Keratinocyte (primary cell): Measurements from ENCODE around the gene SELPLG. TPM values are rescaled to one million over a fixed set of nuclear protein-coding genes. Genes with fewer than 3 reads are reported as not detected.

Experiments used
- DNase-seq: peaks from one replicate; pipeline ENCODE4 v3.0.0-alpha.2; 2011; ENCODE audit warnings: low read depth, missing footprints, low spot score
- FAIRE-seq: peaks from 2 replicates; lab custom pipeline; 2011; peaks lifted over from hg19 to GRCh38; lab: Jason Lieb, UNC
- H2AFZ ChIP-seq: 2 replicates; pipeline ENCODE4 v1.6.0; 2012; ENCODE audit warnings: low read length, control low read depth, inconsistent platforms; ENCODE audit not compliant: control insufficient read depth
- H3K27ac ChIP-seq: 2 replicates; pipeline ENCODE4 v1.5.1; 2011; ENCODE audit warnings: low read length; ENCODE audit not compliant: control insufficient read depth, insufficient read depth
- H3K27me3 ChIP-seq: 3 replicates; pipeline ENCODE4 v1.6.0; 2011; ENCODE audit warnings: low read length; ENCODE audit not compliant: control insufficient read depth, insufficient read depth; ENCODE audit errors: extremely low read depth
- H3K36me3 ChIP-seq, 2 experiments: 2 replicates in 1 of 2; 3 replicates in 1 of 2; pipeline ENCODE4 v1.5.1; 2011; ENCODE audit warnings: low read length in 2 of 2, mild to moderate bottlenecking in 1 of 2; ENCODE audit not compliant: control insufficient read depth in 2 of 2, insufficient read depth in 2 of 2; ENCODE audit errors: extremely low read depth in 1 of 2
- H3K4me1 ChIP-seq: 3 replicates; pipeline ENCODE4 v1.5.1; 2011; ENCODE audit warnings: low read length; ENCODE audit not compliant: control insufficient read depth, insufficient read depth; ENCODE audit errors: extremely low read depth
- H3K4me2 ChIP-seq: 3 replicates; pipeline ENCODE4 v1.6.0; 2011; ENCODE audit warnings: low read depth, low read length; ENCODE audit not compliant: control insufficient read depth, insufficient read depth; ENCODE audit errors: extremely low read depth
- H3K4me3 ChIP-seq, 3 experiments: fragments of 200-600 bp in 1 of 3; sonication (generic) in 1 of 3; 2 replicates in 2 of 3; 3 replicates in 1 of 3; pipeline ENCODE4 v1.5.1; 2011 to 2016; ENCODE audit warnings: low read length in 3 of 3, mild to moderate bottlenecking in 3 of 3, control low read depth in 2 of 3, inconsistent platforms in 1 of 3, low read depth in 1 of 3, mixed read lengths in 1 of 3, mixed run types in 1 of 3, moderate library complexity in 1 of 3; ENCODE audit not compliant: control insufficient read depth in 2 of 3, insufficient read depth in 2 of 3; ENCODE audit errors: extremely low read depth in 1 of 3
- H3K79me2 ChIP-seq: 2 replicates; pipeline ENCODE4 v1.6.0; 2012; ENCODE audit warnings: low read length; ENCODE audit not compliant: control insufficient read depth, insufficient read depth
- H3K9ac ChIP-seq: 3 replicates; pipeline ENCODE4 v1.6.0; 2011; ENCODE audit warnings: low read length; ENCODE audit not compliant: control insufficient read depth, insufficient read depth; ENCODE audit errors: extremely low read depth
- H3K9me1 ChIP-seq: 3 replicates; pipeline ENCODE4 v1.6.0; 2011; ENCODE audit warnings: low read length; ENCODE audit not compliant: control insufficient read depth, insufficient read depth; ENCODE audit errors: extremely low read depth
- H3K9me3 ChIP-seq: 2 replicates; pipeline ENCODE4 v1.5.1; 2012; ENCODE audit warnings: low read depth, low read length; ENCODE audit not compliant: control insufficient read depth
- H4K20me1 ChIP-seq: 3 replicates; pipeline ENCODE4 v1.6.0; 2011; ENCODE audit warnings: low read length; ENCODE audit not compliant: control insufficient read depth, insufficient read depth; ENCODE audit errors: extremely low read depth
- CTCF ChIP-seq, 3 experiments: IDR thresholded peaks in 1 of 3; conservative IDR thresholded peaks in 1 of 3; optimal IDR thresholded peaks in 1 of 3; 2 replicates in 2 of 3; 3 replicates in 1 of 3; pipeline versions ENCODE3 to v1.5.1; 2011; ENCODE audit warnings: low read length in 3 of 3, mild to moderate bottlenecking in 3 of 3, moderate library complexity in 2 of 3, control low read depth in 1 of 3, inconsistent platforms in 1 of 3; ENCODE audit not compliant: insufficient read depth in 2 of 3; ENCODE audit errors: extremely low read depth in 1 of 3
- EZH2 ChIP-seq: IDR thresholded peaks from one replicate; pipeline ENCODE4 v1.6.1; 2012; ENCODE audit warnings: inconsistent platforms, mild to moderate bottlenecking, low read length, moderate library complexity
- dilution Hi-C: fragments of 300-500 bp; cut with MboI; formaldehyde crosslinking; loops from one replicate; pipeline ENCODE4 v1.7.0; 2020; ENCODE audit warnings: low sequenced_read_pairs; ENCODE audit not compliant: extremely low pct_ligation_motif_present
- polyA plus RNA-seq, 5 experiments: library from polyadenylated mRNA; depleted of rRNA in 3 of 5; stranded (reverse) in 3 of 5; stranded (forward) in 1 of 5; unstranded in 1 of 5; fragments of >200 nt; gene quantifications; 1 replicate in 1 of 5; 2 replicates in 3 of 5; 3 replicates in 1 of 5; pipeline versions ENCODE4 v1.2.1 to v1.2.3, GENCODE V29; 2011 to 2012; ENCODE audit warnings: missing spikeins in 2 of 5, low read depth in 1 of 5, low replicate concordance in 1 of 5

The SELPLG gene
- polyA plus RNA-seq, 1 donor (not counting 4 experiments of a cell fraction or from before 2014, with no cell fraction given), result 0.80 TPM

GRCh38 chr12:108640802-108641445 lies 7.2 kb upstream of the SELPLG start:
- TF ChIP-seq EZH2 (no peak), CTCF (optimal IDR thresholded peaks at IDR 0.05 in 1 of 3, IDR thresholded peaks at IDR 0.05 in 1 of 3, conservative IDR thresholded peaks at IDR 0.05 in 1 of 3; ENCODE audit: extremely low read depth in 1 of 3, insufficient read depth in 2 of 3, low read length in 3 of 3) (no peak)
- Histone ChIP-seq H3K27ac (no peak overlapping the region), H3K4me1 (peaks cover 15% of the 10 kb centered on the region), H4K20me1 (peaks cover 4% of the 10 kb centered on the region), H3K9ac (no peak overlapping the region), H3K4me3 (no peak overlapping the region), H3K9me1 (peaks cover 2% of the 10 kb centered on the region), H3K79me2 (no peaks in the 10 kb centered on the region), H2AFZ (no peak overlapping the region), H3K27me3 (no peaks in the 10 kb centered on the region), H3K36me3 (peaks cover 10 to 25% of the 10 kb centered on the region in 2 experiments), H3K4me2 (no peak overlapping the region), H3K9me3 (no peaks in the 10 kb centered on the region)
- dilution Hi-C loops, result no loop called here
- FAIRE-seq (no peak), DNase-seq (no peak)

DNA sequence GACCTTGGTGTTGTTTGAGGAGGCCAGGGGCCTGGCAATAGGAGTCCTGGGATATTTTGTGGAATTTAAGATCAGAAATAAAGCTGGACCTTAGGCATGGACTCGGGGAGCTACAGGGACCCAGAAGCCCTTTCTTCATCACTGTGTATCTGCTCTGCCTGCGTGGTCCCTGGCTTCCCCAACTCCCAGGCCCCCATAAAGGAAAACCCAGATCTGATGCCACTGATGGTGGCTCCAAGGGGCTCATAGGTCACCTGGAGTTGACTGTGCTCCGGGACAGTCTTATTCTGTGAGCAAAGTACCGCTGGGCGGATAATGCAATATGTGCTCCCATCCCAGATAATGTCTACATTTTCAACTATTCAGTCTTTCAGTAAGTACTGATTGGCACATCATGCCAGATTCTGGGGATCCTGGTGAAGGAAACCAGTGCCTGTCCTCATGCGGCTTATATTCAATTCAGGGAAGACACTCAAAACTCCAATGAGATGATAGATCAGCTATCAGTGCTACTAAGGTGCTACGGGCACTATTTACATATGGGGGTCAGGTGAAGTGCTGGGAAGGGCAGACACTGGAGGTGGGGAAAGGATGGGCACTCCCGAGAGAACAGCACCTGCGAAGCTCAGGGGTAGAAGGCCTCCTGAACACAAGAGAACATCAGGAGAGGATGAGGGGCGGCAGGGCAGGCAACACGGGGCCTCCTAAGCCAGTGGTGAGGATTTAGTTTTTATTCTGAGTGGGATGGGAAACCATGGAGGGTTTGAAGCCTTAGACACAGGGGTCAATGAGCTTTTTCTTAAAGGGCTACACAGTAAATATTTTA lies 5.5 kb upstream of the SELPLG start:
- H3K4me3 ChIP-seq, result no peak overlapping the region
- no peak for DNase-seq
- H3K9me1 ChIP-seq, result peaks cover 2% of the 10 kb centered on the region
- H3K4me1 ChIP-seq, result peaks cover 15% of the 10 kb centered on the region
- H2AFZ ChIP-seq, result no peak overlapping the region
- H3K27ac ChIP-seq, result no peak overlapping the region
- no peak for FAIRE-seq
- H3K27me3 ChIP-seq, result peaks cover 4% of the 10 kb centered on the region
- H4K20me1 ChIP-seq, result peaks cover 4% of the 10 kb centered on the region
- peaks cover 3 to 9% of the 10 kb centered on the region in 2 experiments for H3K36me3 ChIP-seq
- H3K9ac ChIP-seq, result no peak overlapping the region
- TF ChIP-seq EZH2 (no peak), CTCF (optimal IDR thresholded peaks at IDR 0.05 in 1 of 3, IDR thresholded peaks at IDR 0.05 in 1 of 3, conservative IDR thresholded peaks at IDR 0.05 in 1 of 3; ENCODE audit: extremely low read depth in 1 of 3, insufficient read depth in 2 of 3, low read length in 3 of 3) (no peak)
- dilution Hi-C loops, result no loop called here
- H3K9me3 ChIP-seq, result no peaks in the 10 kb centered on the region
- no peaks in the 10 kb centered on the region for H3K79me2 ChIP-seq
- H3K4me2 ChIP-seq, result no peak overlapping the region
